A549 (cell line): ENCODE data around the gene SMG6.

Experiments used
- CEBPB ChIP-seq, 2 experiments: fragments of >200 bp in 1 of 2; sonication (Bioruptor Twin) in 1 of 2; formaldehyde crosslinking in 1 of 2; IDR thresholded peaks; 2 replicates each; pipeline ENCODE4 v1.6.1; 2012 to 2016
- CTCF ChIP-seq: fragments of >200 bp; sonication (Bioruptor Twin); formaldehyde crosslinking; IDR thresholded peaks from 3 replicates; pipeline ENCODE4 v1.5.1; 2016
- EP300 ChIP-seq, 2 experiments: fragments of >200 bp; sonication (Bioruptor Twin); formaldehyde crosslinking; IDR thresholded peaks; 2 replicates in 1 of 2; 3 replicates in 1 of 2; pipeline ENCODE4 v1.6.1; 2016 to 2017
- KDM5A ChIP-seq: fragments of 200-600 bp; sonication (generic); IDR thresholded peaks from 2 replicates; pipeline ENCODE4 v1.6.1; 2016; ENCODE audit warnings: antibody characterized with exemption, mild to moderate bottlenecking
- NR3C1 ChIP-seq: fragments of >200 bp; sonication (Bioruptor Twin); formaldehyde crosslinking; IDR thresholded peaks from 3 replicates; pipeline ENCODE4 v1.6.1; 2017
- PHF8 ChIP-seq: fragments of 200-600 bp; sonication (generic); IDR thresholded peaks from 2 replicates; pipeline ENCODE4 v1.6.1; 2016; ENCODE audit warnings: low read depth, mild to moderate bottlenecking, antibody characterized with exemption, moderate library complexity, borderline replicate concordance
- POLR2A ChIP-seq: IDR thresholded peaks from 2 replicates; pipeline ENCODE4 v1.6.1; 2012; ENCODE audit warnings: mild to moderate bottlenecking, low read length
- REST ChIP-seq: fragments of 200-600 bp; sonication (generic); IDR thresholded peaks from 2 replicates; pipeline ENCODE4 v1.6.1; 2016; ENCODE audit warnings: antibody characterized with exemption, mild to moderate bottlenecking, moderate library complexity
- RNF2 ChIP-seq: fragments of 200-600 bp; sonication (generic); IDR thresholded peaks from 2 replicates; pipeline ENCODE4 v1.6.1; 2016; ENCODE audit warnings: low read depth, mild to moderate bottlenecking, antibody characterized with exemption, moderate library complexity, borderline replicate concordance
- USF2 ChIP-seq: fragments of 450-650 bp; IDR thresholded peaks from 2 replicates; pipeline ENCODE4 v1.6.1; 2014; ENCODE audit warnings: antibody characterized with exemption

GRCh38 chr17:2113279-2113622 is 190.3 kb downstream of the SMG6 start:
- TF ChIP-seq POLR2A (no peak), CTCF (no peak), PHF8 (no peak), NR3C1 (no peak), EP300 (IDR thresholded peaks at IDR 0.05) (no peak), RNF2 (no peak), REST (no peak), KDM5A (no peak), USF2 (no peak), CEBPB (IDR thresholded peaks at IDR 0.05) (no peak)
